ENCODE data around the gene SHISAL1.
A peak's percentile ranks its signal among the peaks of the same experiment; 100 is the strongest.

Gene SHISAL1

GRCh38 chr22:44351037-44351436 is 38.3 kb upstream of the SHISAL1 start:
- no peak overlapping the region for H3K4me3 ChIP-seq (ENCODE audit: severe bottlenecking)
- no peaks in the 10 kb centered on the region for H3K27me3 ChIP-seq (ENCODE audit: insufficient read depth, poor library complexity, severe bottlenecking)
- H3K27ac ChIP-seq (ENCODE audit: poor library complexity, severe bottlenecking), result peak overlapping the region; percentile 21
- H3K36me3 ChIP-seq (ENCODE audit: low read depth), result no peaks in the 10 kb centered on the region
- DNase-seq (ENCODE audit: low spot score), result no peak
- H3K4me1 ChIP-seq (ENCODE audit: insufficient read depth, poor library complexity, severe bottlenecking), result peaks cover 10% of the 10 kb centered on the region
- no peaks in the 10 kb centered on the region for H3K9me3 ChIP-seq (ENCODE audit: severe bottlenecking)
- no peak for ATAC-seq (ENCODE audit: low read depth)
- TF ChIP-seq CTCF (IDR thresholded peaks at IDR 0.05; ENCODE audit: poor library complexity, severe bottlenecking), result no peak

- Histone ChIP-seq H3K9me3 (ENCODE audit: severe bottlenecking) (no peaks in the 10 kb centered on the region), H3K27me3 (ENCODE audit: insufficient read depth, poor library complexity, severe bottlenecking) (no peaks in the 10 kb centered on the region), H3K4me3 (ENCODE audit: severe bottlenecking) (no peak overlapping the region), H3K36me3 (ENCODE audit: low read depth) (no peaks in the 10 kb centered on the region), H3K4me1 (ENCODE audit: insufficient read depth, poor library complexity, severe bottlenecking) (peaks cover 10% of the 10 kb centered on the region), H3K27ac (ENCODE audit: poor library complexity, severe bottlenecking) (no peak overlapping the region)
- DNase-seq (ENCODE audit: low spot score) (no peak), ATAC-seq (ENCODE audit: low read depth) (no peak)
- TF ChIP-seq CTCF (IDR thresholded peaks at IDR 0.05; ENCODE audit: poor library complexity, severe bottlenecking), result no peak
These were observed 36.8 kb upstream of the SHISAL1 start for GRCh38 chr22:44349594-44349993.

- DNase-seq (ENCODE audit: low spot score) (no peak), ATAC-seq (ENCODE audit: low read depth) (no peak)
- Histone ChIP-seq H3K4me1 (ENCODE audit: insufficient read depth, poor library complexity, severe bottlenecking) (peaks cover 10% of the 10 kb centered on the region), H3K27me3 (ENCODE audit: insufficient read depth, poor library complexity, severe bottlenecking) (no peaks in the 10 kb centered on the region), H3K4me3 (ENCODE audit: severe bottlenecking) (no peak overlapping the region), H3K9me3 (ENCODE audit: severe bottlenecking) (no peaks in the 10 kb centered on the region), H3K36me3 (ENCODE audit: low read depth) (no peaks in the 10 kb centered on the region), H3K27ac (ENCODE audit: poor library complexity, severe bottlenecking) (no peak overlapping the region)
- TF ChIP-seq CTCF (IDR thresholded peaks at IDR 0.05; ENCODE audit: poor library complexity, severe bottlenecking), result no peak
These were observed 36.3 kb upstream of the SHISAL1 start for GRCh38 chr22:44348971-44349560.

DNA sequence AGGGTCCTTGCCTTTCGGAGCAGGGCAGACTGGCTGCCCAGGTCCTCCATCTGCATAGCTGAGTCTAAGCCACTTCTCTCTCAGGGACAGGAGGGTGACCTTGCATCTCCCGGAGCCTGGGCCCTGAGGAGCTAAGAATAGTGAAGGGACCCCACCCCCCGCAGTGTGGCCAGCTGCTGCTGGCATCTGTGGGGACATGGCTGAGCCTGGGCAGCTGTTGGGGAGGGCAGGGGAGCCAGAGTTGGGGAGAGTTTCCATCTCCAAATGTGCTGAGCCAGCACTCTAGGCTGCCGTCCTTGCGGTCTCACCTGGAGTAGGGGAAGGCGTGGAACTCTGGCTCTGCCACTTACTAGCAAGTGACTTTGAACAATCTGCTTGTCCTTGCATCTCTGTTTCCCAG is 34.8 kb upstream of the SHISAL1 start:
- Histone ChIP-seq H3K36me3 (ENCODE audit: low read depth) (no peaks in the 10 kb centered on the region), H3K27ac (ENCODE audit: poor library complexity, severe bottlenecking) (no peak overlapping the region), H3K4me1 (ENCODE audit: insufficient read depth, poor library complexity, severe bottlenecking) (peaks cover 10% of the 10 kb centered on the region), H3K27me3 (ENCODE audit: insufficient read depth, poor library complexity, severe bottlenecking) (no peaks in the 10 kb centered on the region), H3K9me3 (ENCODE audit: severe bottlenecking) (no peaks in the 10 kb centered on the region), H3K4me3 (ENCODE audit: severe bottlenecking) (no peak overlapping the region)
- no peak for ATAC-seq (ENCODE audit: low read depth)
- TF ChIP-seq CTCF (IDR thresholded peaks at IDR 0.05; ENCODE audit: poor library complexity, severe bottlenecking), result no peak
- no peak for DNase-seq (ENCODE audit: low spot score)

DNA sequence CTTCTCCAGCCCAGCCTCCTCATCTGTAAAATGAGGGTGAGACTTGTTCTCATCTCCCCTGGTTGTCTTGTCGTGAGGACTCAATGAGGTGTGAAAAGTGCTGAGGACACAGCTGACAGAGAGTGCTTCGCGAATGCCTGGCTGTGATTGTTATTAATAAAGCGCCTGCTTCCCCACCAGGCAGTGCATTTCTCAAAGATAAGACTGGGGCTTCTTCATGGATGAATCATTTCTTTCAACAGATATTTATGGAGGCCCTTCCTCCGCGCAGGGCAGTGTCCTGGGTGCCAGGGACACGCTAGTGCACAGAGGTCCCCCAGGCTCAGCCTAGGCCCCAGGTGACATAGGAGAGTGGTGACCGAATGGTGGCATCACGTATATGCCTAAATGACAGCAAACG is 34.3 kb upstream of the SHISAL1 start:
- no peak for DNase-seq (ENCODE audit: low spot score)
- no peak for TF ChIP-seq CTCF (IDR thresholded peaks at IDR 0.05; ENCODE audit: poor library complexity, severe bottlenecking)
- Histone ChIP-seq H3K36me3 (ENCODE audit: low read depth) (no peaks in the 10 kb centered on the region), H3K4me3 (ENCODE audit: severe bottlenecking) (no peak overlapping the region), H3K27ac (ENCODE audit: poor library complexity, severe bottlenecking) (no peak overlapping the region), H3K9me3 (ENCODE audit: severe bottlenecking) (no peaks in the 10 kb centered on the region), H3K4me1 (ENCODE audit: insufficient read depth, poor library complexity, severe bottlenecking) (peaks cover 7% of the 10 kb centered on the region), H3K27me3 (ENCODE audit: insufficient read depth, poor library complexity, severe bottlenecking) (no peaks in the 10 kb centered on the region)
- no peak for ATAC-seq (ENCODE audit: low read depth)
